ENCODE results near the gene LRRN1. TPM values are rescaled to one million over a fixed set of nuclear protein-coding genes. Genes with fewer than 3 reads are reported as not detected.

LRRN1 gene
- total RNA-seq, 1 donor from 2014 or later, result 63.8 TPM

DNA sequence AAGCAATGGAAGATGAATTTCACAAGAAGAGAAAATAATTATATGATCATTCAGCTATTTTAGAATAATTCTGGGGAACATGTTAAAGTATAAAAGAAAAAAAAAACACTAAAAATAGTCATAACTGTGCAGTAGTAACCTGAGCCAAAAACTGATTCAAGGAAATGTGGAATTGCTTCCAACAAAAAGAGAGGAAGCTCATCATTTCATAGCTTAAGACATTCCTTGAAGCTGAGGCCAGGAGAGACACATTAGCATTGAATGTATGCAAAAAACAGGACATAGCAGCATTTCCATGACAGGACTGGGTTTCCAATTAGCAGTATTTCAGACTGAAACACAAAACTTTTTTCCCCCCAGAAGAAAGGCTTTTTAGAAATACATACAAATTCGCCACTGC is 27.7 kb upstream of the LRRN1 start:
- TF ChIP-seq CTCF (IDR thresholded peaks at IDR 0.05; ENCODE audit: unreplicated experiment), result no peak
- Mint-ChIP-seq H3K4me3 (no peak overlapping the region), H3K36me3 (peaks cover 22% of the 10 kb centered on the region), H3K4me1 (peaks cover 19% of the 10 kb centered on the region), H3K27me3 (ENCODE audit: low read depth) (no peaks in the 10 kb centered on the region), H3K27ac (no peak overlapping the region), H3K9me3 (peaks cover 21% of the 10 kb centered on the region)
- no peak for DNase-seq (ENCODE audit: low spot score in 2 of 2, unreplicated experiment in 2 of 2)

GRCh38 chr3:3772338-3772737 is 26.9 kb upstream of the LRRN1 start:
- Mint-ChIP-seq H3K27ac (no peak overlapping the region), H3K36me3 (peaks cover 26% of the 10 kb centered on the region), H3K4me3 (no peak overlapping the region), H3K4me1 (peaks cover 19% of the 10 kb centered on the region), H3K9me3 (peaks cover 28% of the 10 kb centered on the region), H3K27me3 (ENCODE audit: low read depth) (no peaks in the 10 kb centered on the region)
- TF ChIP-seq CTCF (IDR thresholded peaks at IDR 0.05; ENCODE audit: unreplicated experiment), result no peak
- DNase-seq (ENCODE audit: low spot score in 2 of 2, unreplicated experiment in 2 of 2), result no peak

DNA sequence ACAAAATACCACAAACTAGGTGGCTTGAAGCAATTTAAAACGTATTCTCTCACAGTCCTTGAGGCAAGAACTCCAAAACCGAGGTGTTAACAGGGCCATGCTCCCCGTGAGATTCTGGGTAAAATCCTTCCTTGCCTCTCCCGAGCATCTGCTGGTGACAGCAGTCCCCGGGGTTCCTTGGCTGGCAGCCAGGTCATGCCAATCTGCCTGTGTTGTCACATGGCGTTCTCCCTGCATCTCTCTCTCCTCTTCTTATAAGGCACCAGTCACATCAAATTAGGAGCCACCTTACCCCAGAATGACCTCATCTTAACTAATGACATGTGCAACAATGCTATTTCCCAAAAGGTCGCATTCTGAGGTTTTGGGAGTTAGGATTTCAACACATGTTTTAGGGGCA is 26.3 kb upstream of the LRRN1 start:
- Mint-ChIP-seq H3K27ac (no peak overlapping the region), H3K36me3 (peaks cover 26% of the 10 kb centered on the region), H3K4me3 (no peak overlapping the region), H3K27me3 (ENCODE audit: low read depth) (no peaks in the 10 kb centered on the region), H3K4me1 (peaks cover 17% of the 10 kb centered on the region), H3K9me3 (peaks cover 28% of the 10 kb centered on the region)
- TF ChIP-seq CTCF (IDR thresholded peaks at IDR 0.05; ENCODE audit: unreplicated experiment), result no peak
- DNase-seq (ENCODE audit: low spot score in 2 of 2, unreplicated experiment in 2 of 2), result no peak

DNA sequence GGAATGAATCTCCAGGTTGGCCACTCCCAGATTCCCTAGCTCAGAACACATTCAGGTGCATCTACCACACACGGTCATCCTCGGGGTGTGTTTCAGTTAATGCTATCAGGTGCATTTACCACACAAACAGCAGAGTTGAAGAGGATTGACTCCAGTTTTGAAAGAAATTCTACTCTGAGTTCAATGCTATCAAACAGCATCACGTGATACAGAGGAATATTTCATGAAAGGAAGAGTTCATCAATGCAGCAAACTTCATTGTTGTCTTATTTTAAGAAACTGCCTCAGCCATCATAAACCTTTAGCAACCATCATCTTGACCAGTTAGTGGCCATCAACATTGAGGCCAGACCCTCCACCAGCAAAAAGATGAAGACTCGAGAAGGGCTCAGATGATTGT is 22.6 kb upstream of the LRRN1 start:
- no peak overlapping the region for H3K4me3 Mint-ChIP-seq

DNA sequence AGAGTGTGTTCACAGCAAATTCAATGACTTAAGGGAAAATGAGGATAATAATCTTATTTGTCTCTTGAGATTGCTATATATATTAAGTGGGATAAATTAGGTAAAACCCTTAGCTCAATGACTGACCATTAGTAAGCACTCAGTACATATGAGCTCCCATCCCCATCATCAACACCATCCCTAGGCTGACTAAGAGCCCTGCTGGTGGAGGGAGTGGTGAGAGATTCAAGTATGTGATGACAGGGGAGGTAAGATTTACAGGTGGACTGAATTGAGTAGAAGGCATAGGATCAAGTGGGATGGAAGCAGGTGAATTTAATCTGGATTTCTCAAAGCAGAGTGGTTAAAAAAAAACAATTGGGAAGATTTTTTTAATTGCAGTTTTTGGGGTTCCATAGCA is 21.0 kb upstream of the LRRN1 start:
- H3K4me3 Mint-ChIP-seq, result no peak overlapping the region
- H3K36me3 Mint-ChIP-seq, result peaks cover 26% of the 10 kb centered on the region
- TF ChIP-seq CTCF (IDR thresholded peaks at IDR 0.05; ENCODE audit: unreplicated experiment), result no peak
- H3K4me1 Mint-ChIP-seq, result no peaks in the 10 kb centered on the region
- no peak overlapping the region for H3K27ac Mint-ChIP-seq
- H3K27me3 Mint-ChIP-seq (ENCODE audit: low read depth), result no peaks in the 10 kb centered on the region
- peaks cover 28% of the 10 kb centered on the region for H3K9me3 Mint-ChIP-seq
- DNase-seq (ENCODE audit: low spot score in 2 of 2, unreplicated experiment in 2 of 2), result no peak

More for the DNA sequence above, 22.6 kb upstream of the LRRN1 start:
- no peak for DNase-seq (ENCODE audit: low spot score in 2 of 2, unreplicated experiment in 2 of 2)
- peaks cover 26% of the 10 kb centered on the region for H3K36me3 Mint-ChIP-seq
- TF ChIP-seq CTCF (IDR thresholded peaks at IDR 0.05; ENCODE audit: unreplicated experiment), result no peak
- H3K9me3 Mint-ChIP-seq, result peaks cover 28% of the 10 kb centered on the region
- no peak overlapping the region for H3K27ac Mint-ChIP-seq
- peaks cover 11% of the 10 kb centered on the region for H3K4me1 Mint-ChIP-seq
- no peaks in the 10 kb centered on the region for H3K27me3 Mint-ChIP-seq (ENCODE audit: low read depth)

DNA sequence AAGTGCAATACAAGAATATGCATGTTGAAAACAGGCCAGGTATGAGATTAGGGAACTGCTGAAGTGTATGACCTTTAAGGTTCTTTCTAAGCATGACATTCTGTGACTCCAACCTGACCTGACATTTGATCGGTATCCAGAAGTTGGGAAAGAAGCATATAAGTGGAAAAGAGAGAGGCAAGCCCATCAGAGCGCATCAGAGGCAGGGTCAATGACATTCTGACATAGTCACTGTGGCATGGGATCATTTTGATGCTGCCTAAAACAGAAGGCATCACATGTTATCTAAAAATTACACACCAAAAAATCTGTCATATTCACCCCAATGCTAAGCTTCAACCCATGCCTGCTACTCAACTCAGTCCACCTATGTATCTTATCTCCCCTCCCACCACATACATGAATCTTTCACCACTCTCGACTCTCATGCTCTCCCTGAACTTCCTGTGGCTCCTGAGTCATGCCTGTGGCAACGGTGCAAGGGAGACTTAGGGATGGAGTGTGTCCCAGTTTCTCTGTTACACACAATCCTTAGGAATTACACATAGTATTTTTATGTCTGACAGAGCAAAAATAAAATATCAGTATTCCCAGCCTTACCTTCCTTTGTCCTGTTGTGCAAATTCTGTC is 20.5 kb upstream of the LRRN1 start:
- DNase-seq (ENCODE audit: low spot score in 2 of 2, unreplicated experiment in 2 of 2), result no peak
- no peaks in the 10 kb centered on the region for H3K4me1 Mint-ChIP-seq
- H3K4me3 Mint-ChIP-seq, result no peak overlapping the region
- H3K36me3 Mint-ChIP-seq, result peaks cover 26% of the 10 kb centered on the region
- H3K27me3 Mint-ChIP-seq (ENCODE audit: low read depth), result no peaks in the 10 kb centered on the region
- no peak for TF ChIP-seq CTCF (IDR thresholded peaks at IDR 0.05; ENCODE audit: unreplicated experiment)
- H3K9me3 Mint-ChIP-seq, result peaks cover 27% of the 10 kb centered on the region
- no peak overlapping the region for H3K27ac Mint-ChIP-seq
